Activated CD8-positive, alpha-beta memory T cell treated with anti-CD3 and anti-CD28 coated beads for 24 hours (primary cell): ENCODE data around the gene ZFYVE28.

ENCODE experiments used
- DNase-seq: peaks from one replicate; pipeline ENCODE4 v3.0.0-alpha.2; 2020

Gene ZFYVE28

DNA sequence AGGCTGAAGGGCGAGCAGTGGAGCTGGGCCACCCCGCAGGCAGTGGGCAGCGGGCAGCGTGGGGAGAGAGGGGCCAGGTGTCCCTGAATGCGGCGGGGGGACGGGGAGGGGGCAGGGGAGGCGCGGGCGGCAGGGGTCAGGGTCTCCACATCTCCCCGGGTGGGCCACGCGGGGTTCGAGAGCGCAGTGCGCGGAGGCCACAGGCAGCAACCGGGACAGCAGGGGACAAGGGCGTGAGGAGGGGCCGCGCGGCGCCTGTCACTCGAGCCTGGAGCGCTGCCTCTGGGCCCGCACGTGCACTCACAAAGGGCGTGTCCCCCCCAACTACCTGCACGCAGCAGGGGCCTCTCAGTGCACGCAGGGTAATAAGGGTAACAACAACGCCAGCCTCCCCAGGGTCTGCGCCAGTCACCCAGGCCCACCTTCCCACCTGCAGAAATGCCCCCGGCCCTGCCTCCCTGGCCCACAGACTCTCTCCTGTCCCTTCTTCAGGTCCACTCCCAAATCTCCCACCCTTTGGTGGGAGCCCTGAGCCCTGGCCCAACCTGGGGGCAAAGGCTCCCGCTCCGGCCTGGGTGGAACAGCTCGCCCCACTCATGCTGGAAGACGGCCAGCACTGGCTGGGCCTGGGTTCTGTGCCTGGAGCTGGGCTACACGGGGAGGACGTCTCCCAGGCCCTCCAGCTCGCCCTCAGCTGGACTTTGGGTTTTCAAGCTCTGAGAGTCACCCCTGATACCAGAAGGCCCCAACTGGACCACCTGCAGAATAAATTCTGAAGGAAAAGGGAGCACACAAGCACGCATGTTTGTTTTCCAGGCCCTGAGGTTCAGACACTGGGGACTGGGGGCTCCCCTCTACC, 53.2 kb downstream of the ZFYVE28 start:
- peak; percentile 63 for DNase-seq

DNA sequence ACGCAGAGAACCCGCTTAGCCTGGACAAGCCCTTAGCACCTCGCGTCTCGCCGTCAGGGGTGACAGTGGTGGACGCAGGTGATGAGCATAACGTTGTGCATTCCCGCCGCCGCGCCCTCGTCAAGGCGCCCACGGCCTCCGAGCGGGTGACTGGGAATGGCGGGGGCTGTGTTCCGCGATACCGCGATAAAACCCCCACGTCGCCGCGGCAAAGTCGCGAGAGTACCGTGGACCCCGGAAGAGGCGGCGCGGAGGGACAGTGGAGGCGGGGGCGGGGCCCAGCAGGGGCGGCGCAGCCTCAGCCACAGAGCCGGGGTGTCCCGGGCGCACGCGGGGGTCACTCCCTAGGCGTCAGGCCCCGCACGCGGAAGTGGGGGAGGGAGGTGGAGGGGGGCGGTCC, 53.8 kb downstream of the ZFYVE28 start:
- peak; percentile 80 for DNase-seq

DNA sequence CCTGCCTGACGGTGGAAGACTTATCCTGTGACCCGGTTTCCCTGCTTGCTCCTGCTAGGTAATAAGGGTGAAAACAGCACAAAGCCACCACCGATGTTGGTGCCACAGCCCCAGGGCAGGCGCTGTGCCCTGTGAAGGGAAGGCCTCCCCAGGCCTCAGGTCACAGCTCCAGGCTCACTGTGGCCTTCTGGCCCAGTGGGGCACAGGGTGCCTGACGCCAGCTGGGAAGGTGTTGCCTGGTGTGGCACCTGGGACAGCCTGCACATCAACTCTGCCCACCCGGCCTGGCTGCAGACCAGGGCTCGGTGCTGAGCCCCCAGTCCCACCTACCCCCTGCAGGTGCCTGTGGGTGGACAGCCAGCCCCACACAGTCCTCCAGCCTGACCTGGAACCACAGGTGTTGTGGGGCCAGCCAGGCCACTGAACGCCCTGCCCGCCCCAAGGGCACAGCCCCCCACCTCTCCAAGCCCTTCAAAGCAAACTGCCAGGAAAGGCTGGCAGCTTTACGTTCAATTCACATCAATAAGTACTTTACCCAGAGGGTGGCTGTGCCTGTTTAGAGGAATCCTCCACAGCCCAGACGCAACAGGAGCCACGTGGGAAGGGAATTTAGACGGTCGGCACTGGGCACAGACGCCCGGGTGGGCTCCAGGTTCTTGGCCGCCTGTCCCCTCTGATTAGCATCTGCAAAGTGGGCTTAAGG, 54.3 kb downstream of the ZFYVE28 start:
- DNase-seq = no peak

DNA sequence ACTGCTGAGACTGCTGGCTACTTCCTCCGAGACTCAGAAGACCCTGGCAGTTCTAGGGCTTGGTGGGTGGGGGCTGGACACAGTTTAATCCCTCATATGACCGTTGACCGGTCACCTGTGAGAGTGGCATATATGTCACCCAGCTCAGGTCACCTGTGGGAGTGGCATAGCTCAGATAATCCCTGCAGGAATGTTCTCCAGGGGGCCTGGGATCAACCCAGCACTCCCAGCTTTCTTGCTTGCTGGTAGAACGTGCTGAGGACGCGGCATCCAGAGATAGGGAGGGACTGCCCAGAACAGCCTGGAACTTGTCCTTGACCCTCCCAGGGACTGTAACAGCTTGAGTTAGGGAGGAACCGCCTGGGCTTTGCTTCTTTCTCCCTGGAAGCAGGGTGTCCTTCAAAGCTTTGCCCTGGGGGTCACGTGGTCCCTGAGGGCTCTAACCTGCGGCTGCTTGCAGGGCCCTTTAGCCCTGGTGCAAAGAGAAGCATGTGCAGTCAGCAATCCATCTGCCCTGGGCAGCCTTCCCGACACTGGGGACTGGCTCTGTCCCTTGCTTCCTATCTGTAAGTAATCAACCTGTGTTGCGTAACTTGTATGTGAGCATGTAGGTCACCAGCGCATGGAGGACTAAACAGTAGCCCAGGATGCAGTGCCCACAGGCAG, 55.3 kb downstream of the ZFYVE28 start:
- DNase-seq = no peak

DNA sequence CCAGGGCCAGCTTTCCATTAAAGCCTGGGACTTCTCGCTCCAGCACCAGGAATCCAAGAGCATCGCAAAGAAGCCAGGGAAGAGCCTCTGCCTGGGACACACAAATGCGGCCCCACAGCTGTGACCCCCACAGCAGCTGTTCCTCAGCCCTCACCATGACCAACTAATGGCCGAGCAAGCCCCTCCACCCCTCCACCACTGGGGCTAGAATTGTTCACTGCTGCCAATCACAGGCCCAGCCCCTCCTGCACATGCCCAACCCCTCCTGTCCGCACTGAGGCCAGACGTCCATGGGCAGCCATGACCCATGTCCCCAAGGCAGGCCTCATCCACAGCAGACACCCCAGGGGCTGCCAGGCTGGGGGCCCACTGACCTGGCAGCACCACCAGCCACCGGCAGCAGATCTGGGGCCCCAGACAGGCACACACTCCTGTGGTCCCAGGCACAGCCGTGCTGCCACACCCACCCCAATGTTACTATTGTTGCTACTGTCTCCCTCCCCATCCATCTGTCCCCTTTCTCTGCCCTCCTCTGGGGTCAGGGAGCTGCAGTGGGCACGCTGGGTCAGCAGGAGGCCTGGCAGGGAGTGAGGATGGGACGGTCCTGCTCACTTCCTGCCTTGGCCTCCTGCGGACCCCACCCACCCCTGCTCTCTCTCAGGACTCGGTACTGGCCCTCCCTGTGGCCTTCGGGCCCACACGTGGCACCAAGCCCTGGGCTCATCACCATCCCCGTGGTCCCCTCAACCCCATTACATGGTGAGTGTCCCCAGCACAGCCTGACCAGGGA, 56.0 kb downstream of the ZFYVE28 start:
- DNase-seq = no peak

DNA sequence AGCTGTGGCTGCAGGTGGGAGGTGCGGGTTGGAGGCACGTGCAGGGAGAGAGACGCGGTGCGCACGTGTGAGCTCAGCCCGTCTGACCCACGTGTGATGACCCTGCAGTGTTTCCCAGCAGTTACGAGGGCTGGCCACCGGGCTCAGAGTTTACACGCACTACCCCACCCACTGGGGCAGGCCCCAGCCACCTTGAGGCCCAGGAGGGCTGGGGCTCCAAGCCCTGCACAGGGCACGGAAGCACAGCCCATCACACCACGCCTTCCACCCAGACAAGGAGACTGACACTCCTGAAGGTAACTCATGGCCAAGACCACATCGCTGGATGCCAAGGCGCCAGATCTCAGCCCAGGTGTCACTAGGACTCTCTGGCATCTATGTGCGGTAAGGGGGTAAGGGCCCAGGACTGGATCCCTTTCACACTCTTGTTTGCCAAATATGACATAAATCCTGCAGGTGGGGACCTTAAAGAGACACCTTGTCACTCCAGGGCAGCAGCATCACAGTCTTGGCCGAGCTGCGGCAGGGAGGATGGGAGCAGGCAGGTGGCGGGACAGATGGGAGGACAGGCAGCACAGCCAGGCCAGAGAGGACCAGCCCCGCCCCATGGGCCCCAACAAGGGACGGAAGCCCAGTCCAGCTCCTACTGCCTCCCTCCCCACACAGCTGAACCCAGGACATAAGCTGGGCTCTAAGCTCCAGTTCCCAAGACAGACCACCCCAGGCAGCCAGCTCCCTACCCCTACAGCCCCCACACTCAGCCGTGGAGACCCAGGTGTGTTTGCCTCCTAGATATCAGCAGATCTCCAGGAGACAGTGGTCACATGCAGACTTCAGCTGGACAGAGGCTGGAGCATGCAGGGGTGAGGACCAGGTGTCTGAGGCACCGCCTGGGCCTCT, 56.8 kb downstream of the ZFYVE28 start:
- no peak for DNase-seq

DNA sequence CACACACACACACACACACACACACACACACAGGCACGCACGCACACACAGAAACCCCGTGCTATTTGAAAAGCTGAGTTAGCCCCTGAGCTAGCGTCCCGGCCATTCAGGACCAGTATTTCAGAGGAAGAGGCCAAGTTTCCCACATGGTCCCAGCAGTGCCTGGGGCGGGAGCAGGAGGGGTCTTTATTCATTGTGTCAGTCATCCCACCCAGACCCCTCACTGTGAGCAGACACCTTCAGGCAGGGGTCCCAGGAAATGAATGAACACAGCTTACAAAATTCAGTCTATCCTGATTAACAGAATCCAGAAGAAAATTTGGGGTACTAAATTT, 58.1 kb downstream of the ZFYVE28 start:
- no peak for DNase-seq

DNA sequence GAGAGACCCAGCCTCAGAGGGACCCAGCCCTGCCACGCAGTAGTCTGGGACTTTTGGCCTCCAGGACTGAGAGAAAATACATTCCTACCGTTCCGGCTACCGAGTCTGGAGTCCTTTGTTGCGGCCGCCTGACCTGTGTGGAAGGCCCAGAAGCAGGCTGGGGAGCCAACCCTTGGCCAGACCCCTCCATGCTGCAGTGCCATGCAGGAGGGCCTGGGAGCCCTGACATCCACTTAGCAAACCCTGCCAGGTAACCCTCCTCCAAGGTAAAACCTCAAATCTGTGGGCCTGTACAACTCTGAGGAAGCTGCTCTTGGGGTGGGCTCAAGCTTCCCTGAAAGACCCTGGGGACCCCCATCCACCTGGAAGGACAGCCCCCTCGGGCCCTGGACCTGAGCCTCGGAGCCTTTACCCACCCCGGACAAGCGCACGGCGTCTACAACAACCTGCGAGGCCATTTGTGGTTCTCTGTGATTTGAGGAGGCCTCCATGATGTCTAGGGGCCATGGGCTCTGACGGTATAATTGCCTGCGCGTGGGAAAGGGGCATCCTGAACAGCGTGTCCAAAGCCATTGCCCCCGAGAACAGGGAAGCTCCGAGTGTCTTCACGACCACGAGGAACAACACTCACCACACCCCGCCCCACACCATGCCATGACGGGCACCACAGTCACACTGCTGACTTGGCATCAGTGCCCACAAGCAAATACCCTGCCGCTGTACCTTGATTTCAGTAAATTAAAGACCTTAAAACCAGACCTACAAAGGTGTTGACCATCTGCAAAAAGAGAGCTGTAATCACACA, 58.7 kb downstream of the ZFYVE28 start:
- no peak for DNase-seq

DNA sequence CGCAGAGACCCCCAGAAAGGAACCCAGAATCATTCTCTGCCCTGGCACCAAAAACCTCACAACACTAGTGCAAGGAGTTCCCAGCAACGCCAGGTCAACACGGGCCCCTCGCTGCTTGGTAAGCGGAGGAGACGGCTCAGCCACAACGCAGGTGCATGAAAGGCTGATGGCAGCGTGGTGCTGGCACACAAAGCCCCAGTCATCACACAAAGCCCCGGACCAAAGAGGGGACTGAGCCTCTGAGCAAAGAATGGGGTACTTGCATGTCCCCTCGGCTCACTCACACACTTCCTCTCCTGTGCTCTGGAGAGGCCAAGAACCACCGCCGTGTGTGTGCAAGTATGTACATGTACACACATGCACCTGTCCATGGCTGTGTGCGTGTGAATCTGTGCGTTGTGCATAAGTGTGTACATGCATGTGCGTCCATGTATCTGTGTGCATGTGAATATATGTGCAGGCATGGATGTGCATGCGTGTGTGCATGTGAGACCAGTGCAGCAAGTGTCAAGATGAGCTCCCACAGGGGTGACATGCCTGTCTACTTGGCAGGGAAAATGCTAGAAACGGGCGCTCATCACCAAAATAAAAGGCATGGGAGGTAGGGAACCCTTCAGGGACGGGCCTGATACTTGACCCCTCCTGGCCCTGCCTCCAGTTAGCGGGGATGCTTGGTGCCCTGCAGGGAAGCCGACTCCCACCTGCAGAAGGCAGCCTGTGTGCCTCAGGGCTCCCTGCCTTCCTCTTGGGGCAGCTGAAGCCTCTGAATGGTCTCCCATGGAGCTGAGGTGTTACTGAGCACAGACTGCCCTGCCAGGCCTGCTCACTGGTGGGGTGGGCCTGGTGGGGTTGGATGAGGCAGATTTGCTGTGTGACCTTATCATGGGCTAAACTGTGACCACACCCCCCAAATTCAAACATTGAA, 60.4 kb downstream of the ZFYVE28 start:
- no peak for DNase-seq

DNA sequence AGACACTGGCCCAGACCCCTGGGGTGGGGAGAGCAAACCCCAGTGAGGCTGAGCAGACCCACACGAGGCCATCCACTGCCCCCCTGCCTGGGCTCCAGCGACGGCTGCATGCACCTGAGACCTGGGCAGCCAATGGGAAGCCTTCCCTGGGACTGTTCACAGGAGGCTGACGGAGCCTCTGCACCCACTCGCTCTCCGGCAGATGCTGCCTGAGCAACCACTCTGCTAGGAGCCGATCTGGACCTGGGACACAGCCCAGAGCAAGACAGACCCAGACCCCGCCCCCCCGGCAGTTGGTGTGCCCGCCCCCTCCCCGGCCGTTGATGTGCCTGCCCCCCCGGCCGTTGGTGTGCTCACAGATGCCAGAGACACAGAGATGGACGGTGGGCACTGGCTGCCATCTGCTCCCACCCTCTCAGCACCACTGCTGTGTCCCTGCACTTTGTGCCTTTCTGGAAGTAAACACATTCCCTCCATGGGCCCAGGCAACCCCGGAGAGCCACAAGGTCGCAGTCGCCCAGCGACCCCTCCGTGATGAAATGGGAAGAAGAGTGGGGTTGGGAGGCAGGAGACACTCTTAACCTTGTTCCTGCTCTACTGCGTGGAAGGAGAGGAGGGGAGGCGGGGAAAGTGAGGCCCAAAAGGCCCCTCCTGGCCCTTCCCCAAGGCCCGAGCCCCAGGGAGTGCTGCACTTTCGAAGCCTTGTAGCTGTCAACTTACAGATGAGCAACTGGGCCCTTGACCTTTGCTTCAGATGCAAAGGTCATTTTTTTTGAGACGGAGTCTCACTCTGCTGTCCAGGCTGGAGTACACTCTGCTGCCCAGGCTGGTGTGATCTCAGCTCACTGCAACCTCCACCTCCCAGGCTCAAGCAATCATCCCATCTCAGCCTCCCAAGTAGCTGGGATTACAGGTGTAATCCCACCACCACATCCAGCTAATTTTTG, 62.0 kb downstream of the ZFYVE28 start:
- no peak for DNase-seq

DNA sequence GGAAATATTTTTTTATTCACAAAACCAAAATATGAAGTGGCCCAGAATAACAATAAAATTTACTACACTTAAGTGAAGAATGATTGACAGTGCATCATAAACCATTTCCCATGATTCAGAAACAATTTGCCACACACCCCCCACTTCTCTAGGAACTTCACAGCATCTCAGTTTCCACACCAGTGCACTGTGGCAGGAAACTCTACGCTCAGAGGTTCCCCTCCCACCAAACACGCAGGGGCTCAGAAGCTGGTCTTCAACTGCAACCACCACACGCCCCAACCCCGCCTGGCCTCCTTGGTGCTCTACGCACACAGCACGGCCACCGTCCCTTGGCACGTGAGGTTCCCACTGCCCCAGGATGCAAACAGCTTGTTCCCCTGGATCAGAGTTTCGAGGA, 63.7 kb downstream of the ZFYVE28 start:
- peak; percentile 74 for DNase-seq

DNA sequence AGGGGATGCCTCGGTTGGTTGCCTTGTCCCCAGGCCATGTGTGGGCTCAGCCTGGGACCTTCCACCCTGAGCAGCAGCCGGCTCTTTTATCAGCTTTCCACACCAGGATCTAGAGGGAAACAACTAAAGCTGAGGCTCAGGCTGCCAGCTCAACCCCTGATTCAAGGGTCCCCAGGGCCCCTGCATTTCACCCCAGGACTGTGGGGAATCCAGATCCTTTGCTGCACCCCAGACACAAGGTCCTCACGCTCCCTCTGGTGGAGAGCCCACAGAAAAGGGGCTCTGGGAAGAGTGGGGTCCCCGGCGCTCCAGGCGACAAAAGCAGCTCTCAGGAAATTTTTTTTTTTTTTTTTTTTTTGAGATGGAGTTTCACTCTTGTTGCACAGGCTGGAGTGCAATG, 64.3 kb downstream of the ZFYVE28 start:
- DNase-seq = no peak

DNA sequence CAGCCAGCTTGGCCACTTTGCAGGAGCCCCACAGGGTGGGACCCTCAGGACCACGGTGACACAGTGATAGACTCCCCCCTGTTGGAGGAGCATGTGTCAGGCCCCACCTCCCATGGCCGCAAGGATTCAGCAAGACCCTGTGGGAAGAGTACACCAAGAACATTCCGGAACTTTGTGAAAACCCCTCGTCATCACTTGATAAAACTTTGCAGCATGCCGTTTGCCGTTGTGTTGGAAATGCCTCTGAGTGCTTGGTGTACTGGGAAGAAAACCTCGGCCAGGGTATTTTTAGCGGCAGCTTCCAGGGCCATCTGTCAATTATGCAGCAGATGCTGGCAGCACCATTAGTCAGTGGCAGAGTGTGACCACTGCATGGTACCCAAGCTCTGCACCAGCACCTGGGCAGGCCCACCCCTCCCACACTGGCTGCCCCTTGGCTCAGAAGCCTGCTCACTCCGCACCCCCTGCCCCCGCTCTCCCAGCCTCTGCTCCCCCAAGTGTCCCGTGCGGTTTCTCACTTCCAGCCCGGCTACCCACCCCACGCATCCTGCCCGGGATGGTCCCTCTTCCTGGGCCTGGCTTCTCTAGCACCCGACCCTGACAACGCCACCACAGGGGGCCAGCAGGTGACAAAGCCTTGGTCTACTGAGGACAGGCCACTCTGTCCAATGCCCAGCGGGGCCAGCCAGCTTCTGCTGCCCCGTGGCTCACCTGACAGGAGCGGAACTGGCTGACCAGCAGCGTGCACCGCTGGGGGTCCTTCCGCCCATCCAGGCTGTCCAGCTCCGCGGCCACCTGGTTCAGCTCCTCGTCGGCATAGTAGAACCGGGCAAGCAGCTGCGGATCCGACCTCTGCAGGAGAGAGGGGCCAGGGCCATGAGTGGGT, 65.0 kb downstream of the ZFYVE28 start:
- no peak for DNase-seq

DNA sequence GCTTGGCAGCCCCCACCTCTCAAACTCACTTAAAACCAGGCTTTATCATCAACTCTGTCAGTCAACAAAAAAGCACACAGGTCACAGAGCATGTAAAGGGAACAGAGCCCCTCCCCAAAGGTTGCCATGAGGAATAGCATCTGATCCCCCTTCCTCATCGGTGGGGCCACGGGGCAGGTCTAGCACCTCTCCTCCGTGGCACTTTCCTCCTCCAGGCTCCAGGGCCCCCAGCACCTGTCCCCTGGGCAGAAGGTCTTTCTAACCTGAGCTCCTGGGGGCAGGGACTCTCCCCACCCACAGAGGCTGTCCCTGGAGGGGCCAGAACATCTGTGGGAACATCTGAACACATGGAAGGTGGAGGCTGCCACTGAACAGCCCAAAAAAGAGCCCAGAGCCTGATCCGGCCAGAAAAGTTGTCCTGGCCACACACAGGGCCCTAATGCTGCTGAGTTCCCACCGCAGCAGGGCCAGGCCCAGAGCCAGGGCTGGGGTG, 65.7 kb downstream of the ZFYVE28 start:
- DNase-seq = no peak

DNA sequence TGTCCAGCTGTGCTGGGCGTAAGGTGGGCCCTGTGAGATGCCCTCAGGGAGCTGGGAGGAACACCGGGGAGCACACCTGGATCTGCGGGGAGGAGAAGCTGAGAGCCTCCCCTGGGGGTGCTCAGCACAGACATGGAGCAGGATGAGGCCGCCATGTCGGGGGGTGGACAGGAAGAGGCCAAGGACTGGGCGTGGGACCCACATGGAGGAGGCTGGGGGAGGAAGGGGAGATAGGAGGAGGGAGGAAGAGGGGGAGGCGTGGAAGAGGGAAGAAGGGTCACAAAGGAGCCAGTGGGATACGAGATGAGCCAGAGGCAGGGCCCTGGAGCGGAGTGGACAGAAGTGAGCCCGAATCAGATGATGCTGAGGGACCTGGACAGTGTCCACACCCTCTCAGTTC, 66.3 kb downstream of the ZFYVE28 start:
- peak; percentile 46 for DNase-seq

DNA sequence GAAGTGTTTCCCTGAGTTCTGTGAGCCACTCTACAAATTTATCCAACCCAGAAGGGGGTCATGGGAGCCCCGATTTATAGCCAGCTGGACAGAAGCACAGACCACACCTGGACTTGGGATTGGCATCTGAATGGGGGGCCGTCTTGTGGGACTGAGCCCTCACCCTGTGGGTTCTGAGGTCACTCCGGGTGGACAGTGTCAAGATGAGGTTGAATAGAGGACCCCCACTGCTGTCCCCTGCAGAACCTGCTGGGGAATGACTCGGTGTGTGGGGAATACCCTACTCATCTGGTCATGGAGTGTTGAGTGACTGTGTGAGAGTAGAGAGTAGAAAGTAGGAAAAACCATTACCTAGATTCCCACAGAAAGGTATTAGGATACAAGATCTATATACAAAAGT, 67.5 kb downstream of the ZFYVE28 start:
- DNase-seq = peak; percentile 35

DNA sequence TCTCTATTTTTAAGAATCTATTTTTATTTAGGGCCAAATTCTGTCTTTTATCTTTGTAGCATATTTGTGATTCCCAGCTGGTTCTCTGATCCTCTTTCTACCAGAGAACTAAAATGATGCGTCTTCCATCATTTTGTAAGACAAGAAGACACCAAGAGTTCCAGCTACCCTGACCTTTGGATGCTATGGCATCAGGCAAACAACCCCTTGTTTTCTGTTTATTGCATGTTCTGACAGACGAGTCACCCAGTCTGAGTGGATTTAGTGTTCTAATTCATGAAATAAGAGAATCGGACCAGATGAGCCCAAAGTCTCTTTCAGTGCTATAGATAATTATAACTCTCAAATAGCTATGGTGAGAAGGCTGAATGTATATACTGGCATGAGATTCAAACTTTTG, 69.7 kb downstream of the ZFYVE28 start:
- DNase-seq = no peak

DNA sequence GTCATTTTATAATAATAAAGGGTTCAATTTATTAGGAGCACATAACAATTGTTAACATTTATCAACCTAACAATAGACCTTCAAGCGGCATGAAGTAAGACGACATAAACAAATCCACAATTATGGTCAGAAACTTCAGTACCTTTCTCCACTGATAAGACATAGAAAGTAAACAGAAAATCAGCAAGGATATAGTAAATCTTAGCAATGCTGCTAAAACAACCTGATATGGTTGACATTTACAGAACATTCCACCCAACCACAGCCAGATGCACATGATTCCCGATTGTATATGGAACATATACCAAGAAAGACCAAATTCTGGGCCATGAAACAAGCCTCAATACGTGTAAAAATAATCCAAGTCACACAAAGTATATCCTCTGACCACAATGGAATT, 71.3 kb downstream of the ZFYVE28 start:
- no peak for DNase-seq
